ENCODE results near the gene AP1S3. TPM values are rescaled to one million over a fixed set of nuclear protein-coding genes. Genes with fewer than 3 reads are reported as not detected.
A peak's percentile ranks its signal among the peaks of the same experiment; 100 is the strongest.

Gene AP1S3
- total and polyA plus RNA-seq, 4 donors = 4.6 to 14.2 (median 6.5) TPM

GRCh38 chr2:223729781-223730180 lies 107.6 kb downstream of the AP1S3 start:
- Histone ChIP-seq H3K9me3 (ENCODE audit: control insufficient read depth in 4 of 4, insufficient read depth in 3 of 4, low read length in 3 of 4) (no peaks in the 10 kb centered on the region), H3K27ac (ENCODE audit: low read depth in 1 of 2, low read length in 1 of 2) (no peak overlapping the region), H3K4me1 (ENCODE audit: control insufficient read depth in 5 of 5, insufficient read depth in 5 of 5, low read length in 5 of 5) (peaks cover 0 to 7% (median 1%) of the 10 kb centered on the region in 5 donors), H3K4me3 (no peak overlapping the region), H3K9ac (ENCODE audit: insufficient read depth in 1 of 2, low read length in 2 of 2) (no peak overlapping the region), H3K36me3 (ENCODE audit: control insufficient read depth in 4 of 4, insufficient read depth in 4 of 4, low read length in 4 of 4) (no peaks in the 10 kb centered on the region), H3K27me3 (ENCODE audit: control insufficient read depth in 3 of 3, insufficient read depth in 3 of 3, low read length in 2 of 3) (no peaks in the 10 kb centered on the region)
- ATAC-seq (ENCODE audit: insufficient read depth, low FRiP score) (no peak), DNase-seq (no peak)
- no peak for TF ChIP-seq CTCF (IDR thresholded peaks at IDR 0.05; ENCODE audit: control extremely low read depth, extremely low read depth)
- WGBS, 2 donors = 93 to 96% methylated on average over 2 of the region's 2 CpGs

GRCh38 chr2:223727562-223727961 lies 109.8 kb downstream of the AP1S3 start:
- TF ChIP-seq CTCF (IDR thresholded peaks at IDR 0.05; ENCODE audit: control extremely low read depth, extremely low read depth) = peak; percentile 27
- H3K9me3 ChIP-seq (ENCODE audit: control insufficient read depth in 4 of 4, insufficient read depth in 3 of 4, low read length in 3 of 4) = no peaks in the 10 kb centered on the region
- H3K36me3 ChIP-seq (ENCODE audit: control insufficient read depth in 4 of 4, insufficient read depth in 4 of 4, low read length in 4 of 4) = no peaks in the 10 kb centered on the region
- no peaks in the 10 kb centered on the region for H3K27me3 ChIP-seq (ENCODE audit: control insufficient read depth in 3 of 3, insufficient read depth in 3 of 3, low read length in 2 of 3)
- peaks cover 0 to 7% (median 1%) of the 10 kb centered on the region in 5 donors for H3K4me1 ChIP-seq (ENCODE audit: control insufficient read depth in 5 of 5, insufficient read depth in 5 of 5, low read length in 5 of 5)
- WGBS, 2 donors = 54 to 59% methylated on average over 7 of the region's 7 CpGs
- ATAC-seq (ENCODE audit: insufficient read depth, low FRiP score) = no peak
- H3K9ac ChIP-seq (ENCODE audit: insufficient read depth in 1 of 2, low read length in 2 of 2) = no peak overlapping the region
- DNase-seq = peak in 2 of 3 donors; percentile 41 to 68
- H3K4me3 ChIP-seq = no peak overlapping the region
- H3K27ac ChIP-seq (ENCODE audit: low read depth in 1 of 2, low read length in 1 of 2) = no peak overlapping the region

- TF ChIP-seq CTCF (IDR thresholded peaks at IDR 0.05; ENCODE audit: control extremely low read depth, extremely low read depth) = no peak
- H3K27me3 ChIP-seq (ENCODE audit: control insufficient read depth in 3 of 3, insufficient read depth in 3 of 3, low read length in 2 of 3) = no peaks in the 10 kb centered on the region
- no peak overlapping the region for H3K4me3 ChIP-seq
- no peak for DNase-seq
- no peak overlapping the region for H3K9ac ChIP-seq (ENCODE audit: insufficient read depth in 1 of 2, low read length in 2 of 2)
- H3K9me3 ChIP-seq (ENCODE audit: control insufficient read depth in 4 of 4, insufficient read depth in 3 of 4, low read length in 3 of 4) = no peaks in the 10 kb centered on the region
- H3K27ac ChIP-seq (ENCODE audit: low read depth in 1 of 2, low read length in 1 of 2) = no peak overlapping the region
- WGBS, 2 donors = 85 to 92% methylated on average over 8 of the region's 8 CpGs
- H3K36me3 ChIP-seq (ENCODE audit: control insufficient read depth in 4 of 4, insufficient read depth in 4 of 4, low read length in 4 of 4) = no peaks in the 10 kb centered on the region
- peaks cover 0 to 7% (median 1%) of the 10 kb centered on the region in 5 donors for H3K4me1 ChIP-seq (ENCODE audit: control insufficient read depth in 5 of 5, insufficient read depth in 5 of 5, low read length in 5 of 5)
- no peak for ATAC-seq (ENCODE audit: insufficient read depth, low FRiP score)
Observed at GRCh38 chr2:223725986-223726970, 111.1 kb downstream of the AP1S3 start.

Data from lung (tissue), 12 donors.